HTR-8/SVneo (cell line): ENCODE measurements around the gene DAPK1.

Experiments
- DNase-seq: peaks from one replicate; pipeline ENCODE4 v3.0.0; 2011; ENCODE audit warnings: low spot score, mixed read lengths; ENCODE audit not compliant: insufficient read length
- FAIRE-seq: peaks from 2 replicates; lab custom pipeline; 2011; peaks lifted over from hg19 to GRCh38; lab: Jason Lieb, UNC

Gene DAPK1

DNA sequence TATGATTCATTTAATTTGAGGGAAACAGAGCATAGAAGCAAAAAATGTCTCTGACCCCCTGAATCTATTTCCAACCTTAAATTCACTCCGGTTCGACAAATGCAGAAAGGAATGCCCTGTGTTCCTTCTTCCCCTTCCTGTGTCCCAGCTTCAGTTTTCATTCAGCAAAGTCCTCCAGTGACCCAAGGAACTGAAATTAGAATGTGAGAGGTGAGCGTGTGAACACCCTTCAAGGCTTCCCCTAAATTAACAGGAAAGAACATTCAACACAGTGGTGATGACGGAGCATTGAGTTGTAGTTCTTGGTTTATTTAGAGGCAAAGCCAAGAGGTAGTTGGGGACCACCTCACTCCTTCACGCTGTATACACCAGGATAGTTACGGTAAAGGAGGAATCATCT lies 130.7 kb downstream of the DAPK1 start:
- no peak for FAIRE-seq
- no peak for DNase-seq

DNA sequence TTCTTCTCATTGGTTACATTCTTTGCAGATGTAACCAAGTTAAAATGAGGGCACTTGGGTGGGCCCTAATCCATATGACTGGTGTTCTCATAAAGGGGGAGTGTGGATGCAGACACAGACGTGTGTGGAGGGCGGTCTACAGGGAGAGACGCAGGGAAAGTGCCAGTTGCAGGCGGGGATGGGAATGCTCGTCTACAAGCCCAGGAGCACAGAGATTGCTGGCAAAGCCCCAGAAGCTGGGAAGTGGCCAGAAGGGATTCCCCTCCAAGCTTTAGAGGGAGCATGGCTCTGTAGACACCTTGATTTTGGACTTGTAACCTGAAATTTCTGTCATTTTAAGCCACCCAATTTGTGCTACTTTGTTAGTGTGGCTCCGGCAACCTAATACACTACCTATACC lies 131.4 kb downstream of the DAPK1 start:
- DNase-seq, result no peak
- FAIRE-seq, result no peak

DNA sequence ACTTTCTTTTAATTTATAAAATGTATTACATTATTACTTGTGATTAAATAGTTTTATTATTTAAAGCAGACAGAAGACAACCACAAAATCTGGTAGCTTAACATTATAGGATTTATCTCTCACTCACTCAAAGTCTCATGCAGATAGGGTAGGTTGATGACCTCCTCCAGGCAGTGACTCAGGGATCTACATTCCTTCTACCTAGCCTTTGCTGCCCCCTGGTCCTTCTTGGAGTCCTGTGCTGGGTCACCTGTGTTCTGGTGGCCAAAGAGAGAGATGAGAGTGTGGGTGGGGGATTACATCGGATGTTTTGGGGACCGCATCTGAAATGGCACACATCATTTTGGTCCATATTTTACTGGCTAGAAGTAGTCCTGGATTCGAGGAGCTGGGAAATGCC lies 132.6 kb downstream of the DAPK1 start:
- no peak for DNase-seq
- no peak for FAIRE-seq

DNA sequence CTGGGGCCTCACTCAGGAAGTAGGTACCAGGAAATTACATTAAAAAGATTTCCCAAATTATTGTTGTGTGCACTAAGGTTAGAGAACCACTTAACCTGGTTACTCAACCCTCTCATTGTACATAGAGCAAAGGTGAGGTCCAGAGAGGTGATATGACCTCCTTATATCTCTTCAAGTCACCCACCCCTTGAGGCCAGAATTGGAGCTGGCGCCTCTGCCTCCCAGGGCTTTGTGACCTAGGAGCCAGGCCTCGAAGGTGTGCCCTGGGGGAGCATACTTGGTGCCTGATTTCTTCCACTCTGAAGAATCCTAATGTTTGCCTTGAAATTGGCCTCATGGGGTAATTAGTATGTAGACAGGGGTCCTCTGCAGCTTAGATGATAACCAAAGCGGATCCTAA lies 133.2 kb downstream of the DAPK1 start:
- no peak for FAIRE-seq

DNA sequence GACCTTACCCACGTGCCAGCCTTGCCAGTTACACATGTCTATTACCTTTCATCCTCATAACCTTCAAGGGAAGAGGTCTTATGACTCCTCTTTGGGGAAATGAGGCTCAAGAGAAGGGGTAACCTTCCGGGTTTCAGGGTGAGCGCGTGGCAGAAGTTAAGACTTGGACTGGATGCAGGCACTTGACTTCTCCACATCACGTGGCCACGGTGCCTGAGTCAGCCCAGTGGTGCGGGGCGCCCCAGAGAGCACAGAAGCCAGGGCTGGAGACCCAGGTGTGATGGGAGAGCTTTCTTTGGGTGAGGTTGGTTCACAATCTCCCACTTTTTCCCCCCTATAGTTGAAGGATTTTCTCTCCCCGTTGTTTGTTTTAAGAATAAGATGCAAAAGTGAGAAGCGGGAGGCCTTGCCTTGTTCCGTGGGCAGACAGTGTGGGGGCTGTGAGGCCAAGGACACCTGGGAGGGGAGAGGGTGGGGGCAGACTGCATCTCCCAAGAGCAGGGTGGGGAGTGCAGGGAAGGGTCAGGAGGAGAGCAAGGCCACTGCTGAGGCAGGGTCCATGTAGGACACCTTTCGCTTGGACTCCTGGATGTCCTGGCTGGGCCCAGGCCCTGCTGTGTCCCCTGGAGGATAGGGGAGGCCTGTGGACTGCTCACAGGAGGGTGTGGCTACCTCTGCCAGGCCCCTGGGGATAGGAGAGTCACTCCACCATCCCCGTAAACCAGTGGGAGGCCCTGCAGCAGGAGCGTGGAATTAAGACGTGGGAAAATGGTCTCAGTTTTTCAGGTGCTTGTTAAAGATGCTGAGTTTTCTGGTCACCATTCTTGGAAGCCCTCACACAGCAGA lies 138.2 kb downstream of the DAPK1 start:
- DNase-seq (no peak), FAIRE-seq (no peak)

More for the DNA sequence above, 133.2 kb downstream of the DAPK1 start:
- no peak for DNase-seq

DNA sequence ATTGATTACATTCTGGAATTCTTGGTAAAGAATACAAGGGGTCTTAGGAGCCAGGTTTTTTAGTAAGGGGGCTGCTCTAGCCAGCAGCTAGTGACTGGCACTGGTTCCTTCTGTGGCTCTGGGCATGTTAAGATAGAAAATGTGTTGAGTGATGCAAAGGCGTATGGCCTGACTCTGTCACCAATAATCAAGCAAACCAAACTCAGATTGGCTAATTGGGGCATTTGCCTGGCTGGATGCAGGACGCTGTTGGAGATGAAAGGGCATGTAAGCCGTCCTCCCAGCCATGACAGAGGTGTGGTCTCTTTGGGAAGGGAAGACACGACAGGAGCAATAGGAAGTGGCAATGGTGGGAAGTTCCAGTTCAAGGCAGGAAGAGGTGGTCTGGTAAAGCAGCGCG lies 140.6 kb downstream of the DAPK1 start:
- DNase-seq (no peak), FAIRE-seq (no peak)

DNA sequence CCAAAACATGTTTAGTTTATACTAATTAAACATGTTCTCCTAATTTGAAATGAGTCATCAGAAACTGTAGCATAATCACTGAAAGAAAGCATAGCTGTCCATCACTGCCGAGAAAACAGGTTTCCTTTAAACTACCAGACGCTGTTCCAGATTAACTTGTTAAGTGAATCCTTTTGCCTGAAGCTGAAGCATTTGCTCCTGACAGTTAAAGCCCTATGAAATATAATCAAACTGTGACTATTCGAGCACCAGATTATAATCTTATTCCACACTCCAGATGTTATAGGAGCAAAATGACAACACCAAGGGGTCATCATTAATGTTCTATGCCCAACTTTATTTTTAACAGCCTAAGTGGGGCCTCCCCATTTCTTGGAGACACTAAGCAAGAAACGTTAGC lies 142.3 kb downstream of the DAPK1 start:
- DNase-seq (no peak), FAIRE-seq (no peak)

DNA sequence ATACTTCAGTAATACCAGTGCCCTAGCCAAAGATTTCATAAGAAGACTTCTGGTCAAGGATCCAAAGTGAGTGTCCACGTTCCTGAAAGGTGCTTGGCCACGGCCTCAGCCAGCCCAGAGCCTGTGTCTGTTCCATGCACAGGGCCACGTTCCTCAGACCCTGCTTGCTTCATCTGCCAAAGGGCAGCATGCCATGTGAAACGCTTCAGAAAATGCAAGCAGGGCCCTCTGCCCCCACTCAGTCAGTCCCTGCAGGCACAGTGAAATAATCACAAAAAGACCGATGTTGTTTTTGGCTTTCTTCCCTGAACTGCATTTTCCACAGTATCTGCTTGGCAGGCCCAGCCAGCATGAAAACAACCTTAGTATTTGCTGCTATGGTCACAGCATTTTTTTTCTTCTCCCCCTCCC lies 142.7 kb downstream of the DAPK1 start:
- DNase-seq (no peak), FAIRE-seq (no peak)

DNA sequence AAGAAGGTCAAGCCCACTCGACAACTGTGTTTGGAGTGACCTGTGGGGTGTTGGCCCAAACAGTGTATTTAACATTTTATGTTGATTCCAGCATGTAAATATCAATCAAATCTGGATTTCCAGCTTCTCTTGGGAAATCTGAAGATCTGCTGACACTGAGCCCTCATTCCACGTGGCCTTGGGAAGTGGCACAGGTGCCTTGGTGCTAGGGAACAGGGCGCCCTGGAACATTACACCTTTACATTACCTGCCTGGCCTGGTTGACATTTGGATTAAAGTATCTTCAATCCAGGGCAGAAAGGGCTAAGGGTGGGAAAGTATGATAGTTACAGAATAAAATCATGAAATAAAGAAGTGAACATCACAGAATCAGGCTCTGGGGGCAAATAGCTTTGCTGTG lies 143.4 kb downstream of the DAPK1 start:
- no peak for DNase-seq
- FAIRE-seq, result no peak

DNA sequence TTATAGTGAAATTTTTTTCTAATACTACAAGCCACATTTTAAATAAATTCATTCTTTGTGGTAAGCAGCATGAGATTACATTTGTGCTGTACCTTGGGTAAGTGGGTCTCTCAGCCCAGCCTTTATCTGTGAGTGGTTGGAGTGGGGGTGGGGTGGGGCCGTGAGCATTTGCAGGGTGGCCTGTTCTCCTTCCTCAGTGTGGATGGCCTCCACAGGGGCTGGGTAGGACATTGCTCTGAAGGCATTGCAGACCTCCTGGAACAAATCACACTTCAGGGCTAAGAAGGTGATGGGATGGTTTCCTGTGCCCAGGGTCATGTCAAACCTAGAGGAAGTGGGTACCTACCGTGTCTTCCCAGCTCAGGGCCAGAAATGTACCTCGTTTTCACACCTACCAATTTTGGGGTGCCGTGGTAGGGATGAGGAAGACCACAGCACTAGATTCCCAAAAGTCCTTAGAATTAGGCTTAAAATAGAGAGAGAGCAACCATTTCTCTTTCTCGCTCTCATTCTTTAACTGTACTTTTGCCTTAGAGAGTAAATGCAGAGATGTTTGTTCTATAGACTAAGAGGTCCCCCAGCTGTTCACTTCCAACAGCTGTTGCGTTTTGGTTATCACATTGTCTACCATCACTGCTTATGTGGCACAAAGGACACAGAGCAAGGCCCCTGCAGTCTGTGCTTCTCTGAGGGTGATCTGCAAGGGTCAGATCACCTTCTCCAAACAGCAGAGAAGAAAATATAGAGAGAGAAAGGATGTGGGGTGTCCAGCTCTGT lies 144.9 kb downstream of the DAPK1 start:
- FAIRE-seq, result no peak

DNA sequence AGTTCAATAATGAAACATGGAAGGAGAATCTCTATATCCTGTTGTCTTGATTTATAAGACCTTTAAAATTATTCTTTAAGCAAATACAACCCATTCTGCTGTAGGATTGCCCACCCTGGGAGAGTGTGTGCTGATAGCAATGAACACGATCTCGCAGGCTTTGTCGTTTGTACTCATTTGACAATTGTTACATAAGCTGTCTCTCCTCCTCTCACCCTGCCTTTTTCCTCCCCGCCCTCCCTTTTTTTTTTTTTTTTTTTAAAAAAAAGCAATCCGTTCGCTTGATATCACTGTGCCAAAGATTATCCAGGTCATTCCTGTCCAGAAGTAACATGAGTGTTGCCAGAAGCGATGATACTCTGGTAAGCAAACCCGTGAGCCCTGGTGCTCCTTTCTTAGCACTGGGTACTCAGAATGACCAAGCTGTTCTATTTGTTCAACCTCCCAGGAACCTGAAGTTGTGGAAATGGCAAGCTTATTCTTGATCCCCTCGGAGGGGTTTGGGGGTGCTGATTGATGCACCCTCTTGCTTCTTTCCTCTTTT lies 145.5 kb downstream of the DAPK1 start:
- no peak for FAIRE-seq
- no peak for DNase-seq

More for the DNA sequence above, 144.9 kb downstream of the DAPK1 start:
- no peak for DNase-seq

DNA sequence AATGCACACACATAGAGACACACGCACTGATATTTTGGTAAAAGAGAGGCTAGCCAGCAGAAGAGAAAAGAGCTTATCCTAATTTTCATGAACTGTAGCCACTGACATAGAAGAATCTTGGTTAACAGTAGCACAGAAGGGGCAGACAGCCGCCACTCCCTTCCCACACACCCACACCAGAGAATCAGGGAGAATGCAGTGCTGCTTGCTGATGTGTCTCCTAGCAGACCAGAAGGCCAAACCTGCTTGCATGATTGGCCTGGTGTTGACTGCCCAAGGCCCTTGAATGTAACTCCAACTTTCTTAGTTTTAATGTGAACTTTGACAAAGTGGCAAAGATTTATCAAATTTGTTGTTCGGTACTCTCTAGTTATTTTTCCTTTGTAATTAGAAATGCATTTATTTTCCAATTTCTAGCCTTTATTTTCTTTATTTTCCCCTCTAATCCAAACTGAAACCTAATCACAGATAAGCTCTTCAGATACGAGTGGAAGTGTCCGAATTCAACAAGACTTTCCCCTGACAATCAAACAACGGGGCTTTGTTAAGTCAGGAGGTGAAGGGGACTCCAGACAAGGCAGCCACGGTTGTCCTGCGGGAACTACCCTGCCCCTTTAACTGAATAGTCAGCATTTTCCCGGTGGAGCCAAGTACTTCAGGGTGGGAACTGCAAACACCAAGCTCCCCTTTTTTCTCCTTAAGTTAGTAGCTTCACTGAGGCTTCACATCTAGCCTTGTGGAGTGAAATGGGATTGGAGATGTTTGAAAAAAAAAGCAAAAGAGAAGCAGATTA lies 146.3 kb downstream of the DAPK1 start:
- DNase-seq, result no peak
- no peak for FAIRE-seq

DNA sequence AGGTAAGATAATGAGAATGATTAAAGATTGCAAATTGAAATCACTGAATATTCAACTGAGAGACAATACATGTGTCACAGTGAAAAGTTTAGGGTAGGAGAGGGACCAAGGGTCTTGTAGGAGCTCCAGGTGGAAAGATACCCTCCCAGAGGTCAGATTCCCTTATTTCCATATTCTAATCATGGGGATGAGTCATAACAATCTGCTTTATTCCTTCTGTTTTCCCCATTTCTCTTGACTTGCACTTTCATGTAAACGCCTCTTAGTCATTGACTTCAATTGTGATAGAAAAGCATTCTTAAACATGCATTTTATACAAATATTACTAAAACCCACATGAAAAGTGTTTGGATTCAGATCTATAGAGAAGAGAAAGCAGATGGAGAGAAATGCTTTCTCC lies 147.0 kb downstream of the DAPK1 start:
- FAIRE-seq, result no peak
- no peak for DNase-seq

DNA sequence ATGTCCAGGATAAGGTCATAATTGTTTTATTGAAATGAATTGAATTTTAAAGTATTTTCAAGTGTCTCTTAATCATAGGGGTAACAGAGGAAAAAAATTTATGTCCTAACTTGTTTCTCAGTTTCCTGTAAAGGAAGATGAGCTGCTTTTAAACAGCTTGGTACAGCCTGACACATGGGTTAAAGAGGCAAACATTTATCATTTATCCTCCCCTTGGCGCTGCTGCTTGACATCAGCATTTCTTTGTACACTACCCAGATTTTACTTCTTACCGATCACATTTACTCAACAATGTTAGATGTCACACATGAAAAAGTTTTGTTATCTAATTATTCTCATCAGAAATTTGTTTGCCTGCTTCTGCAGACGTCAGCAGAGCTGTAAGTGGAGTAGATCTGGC lies 148.9 kb downstream of the DAPK1 start:
- DNase-seq, result no peak
- no peak for FAIRE-seq

DNA sequence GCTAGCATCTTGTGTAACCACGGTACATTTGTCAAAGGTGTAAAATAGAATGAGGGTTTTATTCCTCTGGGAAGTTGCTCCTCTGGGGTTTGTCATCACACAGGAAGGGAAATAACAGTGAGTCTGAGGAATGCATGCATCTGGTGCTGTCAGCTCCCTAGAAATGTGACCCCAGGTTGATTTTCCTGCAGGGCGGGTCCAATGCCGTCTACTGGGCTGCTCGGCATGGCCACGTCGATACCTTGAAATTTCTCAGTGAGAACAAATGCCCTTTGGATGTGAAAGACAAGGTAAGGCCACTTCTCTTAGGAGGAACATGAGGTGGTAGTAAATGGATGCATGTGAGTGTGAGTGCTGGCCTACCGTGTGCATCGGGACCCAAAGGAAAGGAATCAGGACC lies 149.4 kb downstream of the DAPK1 start:
- DNase-seq, result no peak
- FAIRE-seq, result no peak

DNA sequence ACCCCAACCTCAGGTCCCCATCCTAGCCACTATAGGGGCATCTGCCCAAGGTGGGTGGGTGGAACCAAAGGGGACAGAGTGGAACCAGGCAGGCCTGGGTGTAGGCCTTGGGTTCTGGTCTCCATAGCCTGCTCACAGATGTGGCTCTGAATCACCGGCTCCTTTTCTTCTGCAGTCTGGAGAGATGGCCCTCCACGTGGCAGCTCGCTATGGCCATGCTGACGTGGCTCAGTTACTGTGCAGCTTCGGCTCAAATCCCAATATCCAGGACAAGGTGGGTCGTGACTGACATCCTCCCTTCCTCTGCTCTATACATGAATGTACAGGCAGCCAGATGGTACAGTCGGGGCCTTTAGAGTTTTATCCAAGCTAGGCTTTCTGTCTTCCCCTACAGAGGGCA lies 150.9 kb downstream of the DAPK1 start:
- FAIRE-seq, result no peak
- DNase-seq, result no peak

DNA sequence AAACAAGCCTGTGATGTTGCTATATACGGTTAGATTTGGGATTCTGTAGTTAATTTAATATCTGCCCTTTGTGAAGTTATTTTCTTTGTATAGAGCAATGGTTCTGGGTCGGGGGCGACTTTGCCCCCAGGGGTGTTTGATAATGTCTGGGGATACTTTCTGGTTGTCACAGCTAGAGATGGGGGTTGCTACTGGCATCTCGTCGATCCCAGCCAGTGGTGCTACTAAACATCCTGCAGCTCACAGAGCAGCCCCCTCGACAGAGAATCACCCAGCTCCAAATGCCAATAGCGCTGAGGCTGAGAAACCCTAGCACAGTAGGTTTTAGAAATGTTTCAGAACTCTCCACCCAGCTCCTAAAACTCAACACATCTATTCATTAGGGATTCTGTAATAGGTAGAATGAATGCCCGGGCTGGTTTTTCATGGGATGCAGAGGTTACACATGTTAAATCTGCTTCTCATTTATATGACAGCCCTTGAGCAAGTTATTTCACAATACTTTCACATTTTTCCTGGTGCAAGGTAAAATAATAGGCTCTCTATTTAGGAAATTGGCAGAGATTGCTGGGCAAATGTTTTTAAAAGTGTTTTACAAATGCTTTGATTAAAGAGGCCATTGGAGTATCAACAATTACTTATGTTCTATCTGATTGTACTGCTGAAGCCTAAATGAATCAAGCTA lies 153.1 kb downstream of the DAPK1 start:
- DNase-seq (no peak), FAIRE-seq (no peak)

DNA sequence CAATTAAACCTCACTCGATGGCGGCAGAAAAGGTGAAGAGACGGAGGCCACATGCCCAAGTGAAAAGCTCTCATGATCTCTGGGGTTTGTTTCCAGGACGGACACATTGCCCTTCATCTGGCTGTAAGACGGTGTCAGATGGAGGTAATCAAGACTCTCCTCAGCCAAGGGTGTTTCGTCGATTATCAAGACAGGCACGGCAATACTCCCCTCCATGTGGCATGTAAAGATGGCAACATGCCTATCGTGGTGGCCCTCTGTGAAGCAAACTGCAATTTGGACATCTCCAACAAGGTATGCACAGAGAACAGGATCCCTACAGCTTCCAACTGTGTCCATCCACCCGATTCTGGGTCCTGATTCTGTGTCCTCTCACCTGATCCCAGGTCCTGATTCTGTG lies 153.8 kb downstream of the DAPK1 start:
- FAIRE-seq (no peak), DNase-seq (no peak)

DNA sequence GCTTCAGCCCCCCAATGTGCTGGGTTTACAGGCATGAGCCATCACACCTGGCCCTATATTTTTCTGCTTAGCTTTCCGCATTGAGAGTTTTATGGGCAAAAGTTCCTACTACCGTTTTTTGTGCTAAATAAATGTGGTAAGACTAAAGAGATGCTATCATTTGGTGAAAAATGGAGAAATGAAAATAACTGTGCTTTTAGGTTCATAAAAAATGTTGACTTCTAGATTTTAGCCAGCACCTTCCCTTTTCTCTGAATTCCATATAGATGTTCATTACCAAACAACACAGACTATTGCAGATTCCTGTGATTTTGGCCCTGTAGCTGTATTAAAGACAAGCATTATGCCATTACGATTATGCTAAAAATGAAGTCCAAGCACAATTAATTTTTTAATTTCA lies 156.3 kb downstream of the DAPK1 start:
- FAIRE-seq, result no peak
- DNase-seq, result no peak

DNA sequence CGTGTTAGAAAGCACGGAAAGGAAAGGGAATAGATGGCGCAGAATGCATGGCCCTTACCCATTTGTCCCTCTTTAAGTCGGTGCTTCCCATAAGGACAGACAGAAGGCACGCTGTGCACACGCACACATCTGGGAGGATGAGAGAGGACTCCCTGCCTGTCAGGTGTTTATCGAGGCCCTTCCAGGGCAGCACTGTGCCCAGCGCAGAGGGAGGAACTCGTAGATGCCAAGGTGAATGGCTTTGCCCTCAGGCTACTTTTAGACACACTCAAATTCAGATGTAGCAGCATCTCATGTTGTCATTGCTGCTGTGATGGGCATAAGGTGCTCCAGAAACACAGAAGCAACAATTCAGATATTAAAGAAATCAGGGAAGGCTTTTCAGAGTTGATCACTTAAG lies 158.1 kb downstream of the DAPK1 start:
- no peak for DNase-seq
- FAIRE-seq, result no peak
